Keratinocyte (primary cell): ENCODE results near the gene RAP1GAP2. TPM values are rescaled to one million over a fixed set of nuclear protein-coding genes. Genes with fewer than 3 reads are reported as not detected.

Experiments
- DNase-seq: peaks from one replicate; pipeline ENCODE4 v3.0.0-alpha.2; 2011; ENCODE audit warnings: low read depth, missing footprints, low spot score
- FAIRE-seq: peaks from 2 replicates; lab custom pipeline; 2011; peaks lifted over from hg19 to GRCh38; lab: Jason Lieb, UNC
- H2AFZ ChIP-seq: 2 replicates; pipeline ENCODE4 v1.6.0; 2012; ENCODE audit warnings: low read length, control low read depth, inconsistent platforms; ENCODE audit not compliant: control insufficient read depth
- H3K27ac ChIP-seq: 2 replicates; pipeline ENCODE4 v1.5.1; 2011; ENCODE audit warnings: low read length; ENCODE audit not compliant: control insufficient read depth, insufficient read depth
- H3K27me3 ChIP-seq: 3 replicates; pipeline ENCODE4 v1.6.0; 2011; ENCODE audit warnings: low read length; ENCODE audit not compliant: control insufficient read depth, insufficient read depth; ENCODE audit errors: extremely low read depth
- H3K36me3 ChIP-seq, 2 experiments: 2 replicates in 1 of 2; 3 replicates in 1 of 2; pipeline ENCODE4 v1.5.1; 2011; ENCODE audit warnings: low read length in 2 of 2, mild to moderate bottlenecking in 1 of 2; ENCODE audit not compliant: control insufficient read depth in 2 of 2, insufficient read depth in 2 of 2; ENCODE audit errors: extremely low read depth in 1 of 2
- H3K4me1 ChIP-seq: 3 replicates; pipeline ENCODE4 v1.5.1; 2011; ENCODE audit warnings: low read length; ENCODE audit not compliant: control insufficient read depth, insufficient read depth; ENCODE audit errors: extremely low read depth
- H3K4me2 ChIP-seq: 3 replicates; pipeline ENCODE4 v1.6.0; 2011; ENCODE audit warnings: low read depth, low read length; ENCODE audit not compliant: control insufficient read depth, insufficient read depth; ENCODE audit errors: extremely low read depth
- H3K4me3 ChIP-seq, 3 experiments: fragments of 200-600 bp in 1 of 3; sonication (generic) in 1 of 3; 2 replicates in 2 of 3; 3 replicates in 1 of 3; pipeline ENCODE4 v1.5.1; 2011 to 2016; ENCODE audit warnings: low read length in 3 of 3, mild to moderate bottlenecking in 3 of 3, control low read depth in 2 of 3, inconsistent platforms in 1 of 3, low read depth in 1 of 3, mixed read lengths in 1 of 3, mixed run types in 1 of 3, moderate library complexity in 1 of 3; ENCODE audit not compliant: control insufficient read depth in 2 of 3, insufficient read depth in 2 of 3; ENCODE audit errors: extremely low read depth in 1 of 3
- H3K79me2 ChIP-seq: 2 replicates; pipeline ENCODE4 v1.6.0; 2012; ENCODE audit warnings: low read length; ENCODE audit not compliant: control insufficient read depth, insufficient read depth
- H3K9ac ChIP-seq: 3 replicates; pipeline ENCODE4 v1.6.0; 2011; ENCODE audit warnings: low read length; ENCODE audit not compliant: control insufficient read depth, insufficient read depth; ENCODE audit errors: extremely low read depth
- H3K9me1 ChIP-seq: 3 replicates; pipeline ENCODE4 v1.6.0; 2011; ENCODE audit warnings: low read length; ENCODE audit not compliant: control insufficient read depth, insufficient read depth; ENCODE audit errors: extremely low read depth
- H3K9me3 ChIP-seq: 2 replicates; pipeline ENCODE4 v1.5.1; 2012; ENCODE audit warnings: low read depth, low read length; ENCODE audit not compliant: control insufficient read depth
- H4K20me1 ChIP-seq: 3 replicates; pipeline ENCODE4 v1.6.0; 2011; ENCODE audit warnings: low read length; ENCODE audit not compliant: control insufficient read depth, insufficient read depth; ENCODE audit errors: extremely low read depth
- EZH2 ChIP-seq: IDR thresholded peaks from one replicate; pipeline ENCODE4 v1.6.1; 2012; ENCODE audit warnings: inconsistent platforms, mild to moderate bottlenecking, low read length, moderate library complexity
- dilution Hi-C: fragments of 300-500 bp; cut with MboI; formaldehyde crosslinking; loops from one replicate; pipeline ENCODE4 v1.7.0; 2020; ENCODE audit warnings: low sequenced_read_pairs; ENCODE audit not compliant: extremely low pct_ligation_motif_present
- polyA plus RNA-seq, 5 experiments: library from polyadenylated mRNA; depleted of rRNA in 3 of 5; stranded (reverse) in 3 of 5; stranded (forward) in 1 of 5; unstranded in 1 of 5; fragments of >200 nt; gene quantifications; 1 replicate in 1 of 5; 2 replicates in 3 of 5; 3 replicates in 1 of 5; pipeline versions ENCODE4 v1.2.1 to v1.2.3, GENCODE V29; 2011 to 2012; ENCODE audit warnings: missing spikeins in 2 of 5, low read depth in 1 of 5, low replicate concordance in 1 of 5
- TF ChIP-seq, protein P1 (sequence below), 3 experiments: IDR thresholded peaks in 1 of 3; conservative IDR thresholded peaks in 1 of 3; optimal IDR thresholded peaks in 1 of 3; 2 replicates in 2 of 3; 3 replicates in 1 of 3; pipeline versions ENCODE3 to v1.5.1; 2011; ENCODE audit warnings: low read length in 3 of 3, mild to moderate bottlenecking in 3 of 3, moderate library complexity in 2 of 3, control low read depth in 1 of 3, inconsistent platforms in 1 of 3; ENCODE audit not compliant: insufficient read depth in 2 of 3; ENCODE audit errors: extremely low read depth in 1 of 3

RAP1GAP2 gene
- polyA plus RNA-seq, 1 donor (not counting 4 experiments of a cell fraction or from before 2014, with no cell fraction given) = 13.6 TPM

DNA sequence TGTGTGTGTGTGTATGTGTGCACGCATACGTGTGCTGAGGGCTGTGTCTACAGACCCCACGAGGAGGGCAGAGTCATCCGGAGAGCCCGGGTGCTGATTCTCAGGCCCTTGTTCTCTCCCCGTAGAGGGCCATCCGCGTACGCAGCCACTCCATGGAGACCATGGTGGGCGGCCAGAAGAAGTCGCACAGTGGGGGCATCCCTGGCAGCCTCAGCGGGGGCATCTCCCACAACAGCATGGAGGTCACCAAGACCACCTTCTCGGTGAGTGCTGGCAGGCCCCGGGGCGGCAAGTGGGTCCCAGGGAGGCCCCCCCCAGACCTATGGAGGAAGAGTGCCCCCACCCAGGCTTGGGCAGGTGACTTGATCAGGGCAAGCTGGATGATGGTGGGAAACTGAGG lies 221.7 kb downstream of the RAP1GAP2 start:
- no peak for TF ChIP-seq EZH2
- TF ChIP-seq, protein P1, sequence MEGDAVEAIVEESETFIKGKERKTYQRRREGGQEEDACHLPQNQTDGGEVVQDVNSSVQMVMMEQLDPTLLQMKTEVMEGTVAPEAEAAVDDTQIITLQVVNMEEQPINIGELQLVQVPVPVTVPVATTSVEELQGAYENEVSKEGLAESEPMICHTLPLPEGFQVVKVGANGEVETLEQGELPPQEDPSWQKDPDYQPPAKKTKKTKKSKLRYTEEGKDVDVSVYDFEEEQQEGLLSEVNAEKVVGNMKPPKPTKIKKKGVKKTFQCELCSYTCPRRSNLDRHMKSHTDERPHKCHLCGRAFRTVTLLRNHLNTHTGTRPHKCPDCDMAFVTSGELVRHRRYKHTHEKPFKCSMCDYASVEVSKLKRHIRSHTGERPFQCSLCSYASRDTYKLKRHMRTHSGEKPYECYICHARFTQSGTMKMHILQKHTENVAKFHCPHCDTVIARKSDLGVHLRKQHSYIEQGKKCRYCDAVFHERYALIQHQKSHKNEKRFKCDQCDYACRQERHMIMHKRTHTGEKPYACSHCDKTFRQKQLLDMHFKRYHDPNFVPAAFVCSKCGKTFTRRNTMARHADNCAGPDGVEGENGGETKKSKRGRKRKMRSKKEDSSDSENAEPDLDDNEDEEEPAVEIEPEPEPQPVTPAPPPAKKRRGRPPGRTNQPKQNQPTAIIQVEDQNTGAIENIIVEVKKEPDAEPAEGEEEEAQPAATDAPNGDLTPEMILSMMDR (optimal IDR thresholded peaks at IDR 0.05 in 1 of 3, IDR thresholded peaks at IDR 0.05 in 1 of 3, conservative IDR thresholded peaks at IDR 0.05 in 1 of 3; ENCODE audit: extremely low read depth in 1 of 3, insufficient read depth in 2 of 3, low read length in 3 of 3) = no peak
- no peaks in the 10 kb centered on the region for H3K27me3 ChIP-seq
- H3K36me3 ChIP-seq = peaks cover 20 to 28% of the 10 kb centered on the region in 2 experiments
- no peaks in the 10 kb centered on the region for H3K9me1 ChIP-seq
- no peaks in the 10 kb centered on the region for H3K79me2 ChIP-seq
- dilution Hi-C loops = no loop called here
- no peaks in the 10 kb centered on the region for H4K20me1 ChIP-seq
- DNase-seq (no peak), FAIRE-seq (no peak)
- H3K4me2 ChIP-seq = no peak overlapping the region
- H3K27ac ChIP-seq = no peak overlapping the region
- H3K9me3 ChIP-seq = no peaks in the 10 kb centered on the region
- H3K4me1 ChIP-seq = peaks cover 5% of the 10 kb centered on the region
- no peak overlapping the region for H3K9ac ChIP-seq
- no peak overlapping the region for H2AFZ ChIP-seq
- H3K4me3 ChIP-seq = no peak overlapping the region

GRCh38 chr17:3019761-3020160 lies 223.5 kb downstream of the RAP1GAP2 start:
- Histone ChIP-seq H3K27me3 (no peaks in the 10 kb centered on the region), H3K4me3 (no peak overlapping the region), H3K9me1 (no peaks in the 10 kb centered on the region), H4K20me1 (no peaks in the 10 kb centered on the region), H3K9ac (no peak overlapping the region), H3K9me3 (no peaks in the 10 kb centered on the region), H3K4me2 (no peak overlapping the region), H3K36me3 (peaks cover 23 to 31% of the 10 kb centered on the region in 2 experiments), H3K27ac (no peak overlapping the region), H2AFZ (no peak overlapping the region), H3K4me1 (peaks cover 5% of the 10 kb centered on the region), H3K79me2 (no peaks in the 10 kb centered on the region)
- dilution Hi-C loops = no loop called here
- DNase-seq (no peak), FAIRE-seq (no peak)
- no peak for TF ChIP-seq EZH2
- TF ChIP-seq, protein P1 (optimal IDR thresholded peaks at IDR 0.05 in 1 of 3, IDR thresholded peaks at IDR 0.05 in 1 of 3, conservative IDR thresholded peaks at IDR 0.05 in 1 of 3; ENCODE audit: extremely low read depth in 1 of 3, insufficient read depth in 2 of 3, low read length in 3 of 3) = no peak
